HG02642 (cell line): ENCODE results near the gene PSMG1.

Source experiments
- ATAC-seq: cut with Tn5 transposase; IDR thresholded peaks from one replicate; pipeline ENCODE4 v1.9.1; 2021; ENCODE audit warnings: mild to moderate bottlenecking; ENCODE audit not compliant: unreplicated experiment, poor library complexity

Gene PSMG1

GRCh38 chr21:39189857-39190604 is 6.8 kb upstream of the PSMG1 start:
- ATAC-seq = no peak

- ATAC-seq = no peak
These were observed 5.4 kb upstream of the PSMG1 start for GRCh38 chr21:39188521-39189139.

GRCh38 chr21:39187141-39187540 is 3.9 kb upstream of the PSMG1 start:
- no peak for ATAC-seq

- ATAC-seq = no peak
These were observed 3.4 kb upstream of the PSMG1 start for GRCh38 chr21:39186676-39187075.

GRCh38 chr21:39185157-39185556 is 1.9 kb upstream of the PSMG1 start:
- ATAC-seq = no peak

GRCh38 chr21:39184050-39184980 is 1.1 kb upstream of the PSMG1 start:
- ATAC-seq = no peak

- no peak for ATAC-seq
These were observed 573 bp downstream of the PSMG1 start for GRCh38 chr21:39182484-39183271.

GRCh38 chr21:39182016-39182415 is 1.2 kb downstream of the PSMG1 start:
- no peak for ATAC-seq

- no peak for ATAC-seq
These were observed 1.9 kb downstream of the PSMG1 start for GRCh38 chr21:39181205-39181818.

- no peak for ATAC-seq
These were observed 2.7 kb downstream of the PSMG1 start for GRCh38 chr21:39180429-39181019.

GRCh38 chr21:39178421-39178820 is 4.8 kb downstream of the PSMG1 start:
- no peak for ATAC-seq

GRCh38 chr21:39176271-39176709 is 7.0 kb downstream of the PSMG1 start:
- ATAC-seq = no peak

GRCh38 chr21:39175665-39176064 is 7.6 kb downstream of the PSMG1 start:
- ATAC-seq = no peak

- ATAC-seq = no peak
These were observed 8.1 kb downstream of the PSMG1 start for GRCh38 chr21:39175154-39175553.

GRCh38 chr21:39173716-39174680 is 9.3 kb downstream of the PSMG1 start:
- ATAC-seq = no peak

GRCh38 chr21:39169906-39170305 is 13.3 kb downstream of the PSMG1 start:
- no peak for ATAC-seq

- ATAC-seq = no peak
These were observed 14.5 kb downstream of the PSMG1 start for GRCh38 chr21:39168800-39169199.

GRCh38 chr21:39164523-39164922 is 18.7 kb downstream of the PSMG1 start:
- ATAC-seq = no peak
